Peyer's patch (tissue), 4 donors: ENCODE data around the gene NAV1. TPM values are rescaled to one million over a fixed set of nuclear protein-coding genes. Genes with fewer than 3 reads are reported as not detected.

Source experiments
- DNase-seq, 3 donors: peaks; one replicate each; pipeline ENCODE4 v3.0.0-alpha.2; 2017 to 2019
- H3K27ac ChIP-seq, 4 donors: fragments of 200-600 bp; sonication (generic); one replicate each; pipeline ENCODE4 v1.5.1; 2016 to 2019
- H3K27me3 ChIP-seq, 2 donors: fragments of 200-600 bp; sonication (generic); one replicate each; pipeline ENCODE4 v1.5.1; 2019
- H3K36me3 ChIP-seq, 3 donors: fragments of 200-600 bp; sonication (generic); one replicate each; pipeline ENCODE4 v1.5.1; 2016 to 2019
- H3K4me1 ChIP-seq, 4 donors: fragments of 200-600 bp; sonication (generic); one replicate each; pipeline ENCODE4 v1.5.1; 2016 to 2019
- H3K4me3 ChIP-seq, 4 donors: fragments of 200-600 bp; sonication (generic); 1 replicate in 3 of 4; 2 replicates in 1 of 4; pipeline ENCODE4 v1.5.1; 2016 to 2019; ENCODE audit warnings: mild to moderate bottlenecking in 1 of 4
- H3K9me3 ChIP-seq, 4 donors: fragments of 200-600 bp; sonication (generic); one replicate each; pipeline ENCODE4 v1.5.1; 2016 to 2019; ENCODE audit warnings: mild to moderate bottlenecking in 1 of 4
- POLR2A ChIP-seq, 2 donors: fragments of 450-650 bp; IDR thresholded peaks; one replicate each; pipeline ENCODE4 v1.5.1; 2017; ENCODE audit warnings: antibody characterized with exemption in 2 of 2, mild to moderate bottlenecking in 2 of 2, moderate library complexity in 2 of 2
- total RNA-seq, 4 donors: library from RNA; depleted of rRNA; stranded (reverse); fragments of >200 nt; gene quantifications; one replicate each; pipeline ENCODE4 v1.1.0, GENCODE V29; 2016
- TF ChIP-seq, protein P1 (sequence below), 6 experiments: fragments of 450-650 bp in 4 of 6; fragments of 200-600 bp in 2 of 6; sonication (generic) in 1 of 6; IDR thresholded peaks; one replicate each; pipeline ENCODE4 v1.5.1; 2017 to 2019; ENCODE audit warnings: antibody characterized with exemption in 6 of 6, mild to moderate bottlenecking in 3 of 6, moderate library complexity in 1 of 6

The NAV1 gene
- total RNA-seq, 4 donors from 2014 or later = 6.7 to 47.9 (median 14.9) TPM

- no peaks in the 10 kb centered on the region for H3K36me3 ChIP-seq
- TF ChIP-seq POLR2A (IDR thresholded peaks at IDR 0.05) = no peak
- TF ChIP-seq, protein P1, sequence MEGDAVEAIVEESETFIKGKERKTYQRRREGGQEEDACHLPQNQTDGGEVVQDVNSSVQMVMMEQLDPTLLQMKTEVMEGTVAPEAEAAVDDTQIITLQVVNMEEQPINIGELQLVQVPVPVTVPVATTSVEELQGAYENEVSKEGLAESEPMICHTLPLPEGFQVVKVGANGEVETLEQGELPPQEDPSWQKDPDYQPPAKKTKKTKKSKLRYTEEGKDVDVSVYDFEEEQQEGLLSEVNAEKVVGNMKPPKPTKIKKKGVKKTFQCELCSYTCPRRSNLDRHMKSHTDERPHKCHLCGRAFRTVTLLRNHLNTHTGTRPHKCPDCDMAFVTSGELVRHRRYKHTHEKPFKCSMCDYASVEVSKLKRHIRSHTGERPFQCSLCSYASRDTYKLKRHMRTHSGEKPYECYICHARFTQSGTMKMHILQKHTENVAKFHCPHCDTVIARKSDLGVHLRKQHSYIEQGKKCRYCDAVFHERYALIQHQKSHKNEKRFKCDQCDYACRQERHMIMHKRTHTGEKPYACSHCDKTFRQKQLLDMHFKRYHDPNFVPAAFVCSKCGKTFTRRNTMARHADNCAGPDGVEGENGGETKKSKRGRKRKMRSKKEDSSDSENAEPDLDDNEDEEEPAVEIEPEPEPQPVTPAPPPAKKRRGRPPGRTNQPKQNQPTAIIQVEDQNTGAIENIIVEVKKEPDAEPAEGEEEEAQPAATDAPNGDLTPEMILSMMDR (IDR thresholded peaks at IDR 0.05) = no peak
- peak overlapping the region in 2 of 4 donors; percentile 73 to 78 for H3K27ac ChIP-seq
- DNase-seq = no peak
- no peaks in the 10 kb centered on the region for H3K9me3 ChIP-seq
- H3K4me1 ChIP-seq = peaks cover 0 to 29% (median 15%) of the 10 kb centered on the region in 4 donors
- H3K27me3 ChIP-seq = peaks cover 0 to 4% of the 10 kb centered on the region in 2 donors
- no peak overlapping the region for H3K4me3 ChIP-seq
Measured at GRCh38 chr1:201537467-201537866, 1.5 kb upstream of the NAV1 start.

DNA sequence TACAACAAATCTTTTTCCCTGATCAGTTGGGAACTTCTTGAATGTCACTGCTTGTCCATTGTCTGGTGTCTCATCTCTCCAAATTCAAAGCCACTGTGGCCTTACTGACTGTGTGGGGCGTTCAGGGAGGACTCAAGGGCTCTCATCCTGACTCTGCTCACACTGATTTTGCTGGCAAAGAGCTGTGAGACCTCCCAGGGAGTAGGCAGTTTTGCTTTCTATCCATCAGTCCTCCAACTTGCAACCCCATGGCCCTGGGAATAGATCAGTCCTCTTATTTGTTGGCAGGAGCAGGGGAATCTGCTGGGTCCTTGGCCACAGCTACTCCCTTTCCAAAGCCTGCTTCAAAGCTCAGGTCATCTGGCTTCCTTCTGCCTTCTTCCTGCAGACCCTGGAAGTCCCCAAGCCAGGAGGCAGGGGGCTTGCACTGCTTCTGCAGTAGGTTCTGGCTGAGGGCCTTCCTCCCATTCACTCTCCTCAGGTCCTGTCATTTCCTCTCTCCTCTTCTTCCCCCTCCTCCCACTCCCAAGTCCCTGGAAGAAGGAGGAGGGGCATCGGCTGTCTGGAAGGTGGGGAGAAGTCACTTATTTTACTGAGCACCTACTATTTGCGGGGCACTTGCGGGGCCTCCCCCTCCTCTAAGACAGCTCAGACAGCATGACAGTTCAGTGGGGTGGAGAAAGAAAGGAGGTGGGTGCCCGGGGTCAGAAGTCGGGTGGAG is 876 bp upstream of the NAV1 start:
- peaks cover 0 to 4% of the 10 kb centered on the region in 2 donors for H3K27me3 ChIP-seq
- H3K36me3 ChIP-seq = no peaks in the 10 kb centered on the region
- H3K9me3 ChIP-seq = no peaks in the 10 kb centered on the region
- DNase-seq = no peak
- H3K4me3 ChIP-seq = peak overlapping the region in 3 of 4 donors; percentile 53 to 63 (median 58)
- H3K27ac ChIP-seq = peak overlapping the region; percentile 61 to 78 (median 68)
- TF ChIP-seq POLR2A (IDR thresholded peaks at IDR 0.05) = no peak
- TF ChIP-seq, protein P1 (IDR thresholded peaks at IDR 0.05) = no peak
- H3K4me1 ChIP-seq = peaks cover 0 to 29% (median 15%) of the 10 kb centered on the region in 4 donors

DNA sequence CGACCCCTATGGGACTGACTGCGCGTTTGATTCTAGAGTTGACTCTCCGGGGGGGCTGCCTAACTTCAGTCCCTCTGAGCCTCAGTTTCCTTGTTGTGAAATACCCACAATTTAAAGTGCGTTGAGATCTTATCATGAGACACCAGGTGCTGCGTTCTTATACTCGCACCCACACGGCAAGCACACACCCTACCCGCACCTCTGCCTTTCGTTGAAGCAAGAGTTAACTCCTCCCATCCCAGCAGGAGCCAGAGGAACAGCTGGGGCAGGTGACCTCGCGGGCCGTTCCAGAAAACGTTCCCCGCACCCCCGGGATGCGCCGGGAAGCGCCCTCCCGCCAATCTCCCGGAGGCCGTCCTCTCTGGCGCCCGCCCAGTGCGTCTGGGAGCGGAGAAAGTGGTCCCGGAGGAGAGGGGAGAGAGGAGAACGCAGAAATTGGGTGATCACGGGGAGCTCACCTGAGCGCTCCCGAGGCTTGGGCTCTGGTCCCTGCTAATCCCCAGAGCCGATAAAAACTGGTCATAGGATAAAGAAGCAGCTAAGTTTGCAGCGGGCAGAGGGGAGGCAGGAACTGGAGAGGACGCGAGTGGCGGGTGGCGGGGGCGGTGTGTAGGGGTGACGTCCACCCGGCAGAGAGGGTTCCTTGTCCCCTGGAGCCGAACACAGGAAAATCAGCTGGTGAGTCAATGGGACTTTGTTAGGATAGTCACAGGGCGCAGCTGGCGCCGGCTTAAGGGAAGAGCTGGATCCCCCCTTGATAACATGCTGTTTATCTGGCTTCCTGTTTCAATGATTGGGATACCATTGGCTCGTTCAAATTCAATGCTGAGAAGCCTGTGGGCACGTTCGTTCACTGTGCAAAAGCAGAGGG is 869 bp downstream of the NAV1 start:
- no peaks in the 10 kb centered on the region for H3K36me3 ChIP-seq
- peak overlapping the region; percentile 34 to 63 (median 56) for H3K4me3 ChIP-seq
- H3K27ac ChIP-seq = peak overlapping the region; percentile 61 to 78 (median 68)
- peaks cover 0 to 29% (median 15%) of the 10 kb centered on the region in 4 donors for H3K4me1 ChIP-seq
- TF ChIP-seq, protein P1 (IDR thresholded peaks at IDR 0.05) = no peak
- TF ChIP-seq POLR2A (IDR thresholded peaks at IDR 0.05) = no peak
- no peaks in the 10 kb centered on the region for H3K9me3 ChIP-seq
- H3K27me3 ChIP-seq = peaks cover 0 to 4% of the 10 kb centered on the region in 2 donors
- DNase-seq = peak in 1 of 3 donors; percentile 55

GRCh38 chr1:201540846-201541735 is 2.2 kb downstream of the NAV1 start:
- H3K9me3 ChIP-seq = no peaks in the 10 kb centered on the region
- DNase-seq = no peak
- no peaks in the 10 kb centered on the region for H3K36me3 ChIP-seq
- no peak overlapping the region for H3K4me3 ChIP-seq
- TF ChIP-seq, protein P1 (IDR thresholded peaks at IDR 0.05) = no peak
- no peak for TF ChIP-seq POLR2A (IDR thresholded peaks at IDR 0.05)
- peaks cover 0 to 21% (median 14%) of the 10 kb centered on the region in 4 donors for H3K4me1 ChIP-seq
- H3K27me3 ChIP-seq = peaks cover 0 to 4% of the 10 kb centered on the region in 2 donors
- peak overlapping the region in 2 of 4 donors; percentile 63 to 78 for H3K27ac ChIP-seq
